Activated CD8-positive, alpha-beta memory T cell treated with anti-CD3 and anti-CD28 coated beads, Interleukin-2, amount 50 U/mL, for 1 hour (primary cell): ENCODE data around the gene LIMS2.

Source experiments
- DNase-seq: peaks from one replicate; pipeline ENCODE4 v3.0.0-alpha.2; 2020; ENCODE audit errors: extremely low read depth

The LIMS2 gene

DNA sequence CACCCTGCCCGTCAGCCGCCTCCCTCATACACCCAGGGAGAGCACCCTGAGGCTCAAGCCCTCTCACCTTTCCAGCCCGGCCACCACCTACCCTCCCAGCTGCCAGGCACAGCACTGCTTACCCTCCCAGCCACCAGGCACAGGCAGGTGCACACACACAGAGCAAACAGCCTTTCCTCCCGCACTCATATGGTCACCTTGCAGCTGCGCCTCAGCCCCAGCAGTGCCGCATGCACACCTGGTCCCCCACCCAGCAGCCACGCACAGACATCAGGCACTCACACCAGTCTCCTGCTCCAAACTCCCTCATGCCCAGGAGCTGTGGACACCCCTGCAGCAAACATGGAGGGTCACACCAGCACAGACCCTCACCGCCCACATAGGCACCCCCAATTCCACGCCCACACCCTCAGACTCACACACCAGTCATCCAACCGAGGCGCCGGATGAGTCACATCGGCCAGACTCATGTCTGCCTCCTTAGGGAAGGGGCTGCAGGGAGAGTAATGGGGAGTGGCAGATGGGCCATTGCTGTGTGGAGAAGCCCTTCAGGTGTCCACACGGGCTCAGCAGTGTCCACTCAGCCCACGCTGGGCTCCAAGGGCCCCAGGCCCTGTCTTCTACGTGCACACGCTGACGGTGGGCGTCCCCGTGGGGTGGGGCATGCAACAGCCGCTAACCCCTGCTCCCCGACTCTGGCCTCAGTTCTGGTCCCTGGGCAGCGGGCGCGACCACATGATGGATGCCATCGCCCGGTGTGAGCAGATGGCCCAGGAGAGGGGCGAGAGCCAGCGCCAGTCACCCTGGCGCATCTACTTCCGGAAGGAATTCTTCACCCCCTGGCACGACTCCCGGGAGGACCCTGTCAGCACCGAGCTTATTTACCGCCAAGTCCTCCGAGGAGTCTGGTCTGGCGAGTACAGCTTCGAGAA is 51.7 kb downstream of the LIMS2 start:
- DNase-seq: no peak

DNA sequence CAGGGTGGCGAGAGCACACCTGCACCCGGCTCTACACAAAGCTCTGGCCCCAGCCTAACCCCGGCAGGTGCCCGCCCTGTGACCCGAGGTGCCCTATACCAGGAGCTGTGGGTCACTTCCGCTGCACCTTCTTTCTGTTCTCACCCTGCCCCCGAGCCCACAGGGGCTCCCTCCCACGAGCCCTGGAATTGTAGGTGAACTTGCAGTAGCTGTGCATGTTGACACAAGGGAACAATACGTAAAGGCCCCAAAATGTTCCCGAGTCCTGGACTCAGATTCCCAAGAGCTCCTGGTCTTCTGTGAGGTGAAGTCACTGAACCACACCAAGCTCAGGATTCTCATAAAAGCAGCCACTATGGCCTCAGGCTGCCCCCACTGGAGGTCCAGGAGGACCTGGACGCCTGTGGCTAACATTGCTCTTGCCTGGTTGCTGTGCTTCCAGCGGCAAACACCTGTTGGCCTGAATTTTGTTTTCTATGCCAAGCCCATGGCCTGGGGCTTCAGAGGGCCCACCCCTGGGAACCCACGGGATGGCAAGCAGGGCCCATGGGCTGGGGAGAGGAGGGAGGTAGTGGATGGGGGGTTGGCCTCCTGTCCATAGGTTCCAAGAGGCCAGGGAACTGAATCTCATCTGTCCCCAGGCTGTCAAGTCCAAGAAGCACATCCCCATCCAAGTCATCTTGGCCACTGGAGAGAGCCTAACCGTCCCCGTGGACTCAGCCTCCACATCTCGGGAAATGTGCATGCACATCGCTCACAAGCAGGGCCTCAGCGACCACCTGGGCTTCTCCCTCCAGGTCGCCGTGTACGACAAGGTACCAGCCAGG is 52.6 kb downstream of the LIMS2 start:
- no peak for DNase-seq

DNA sequence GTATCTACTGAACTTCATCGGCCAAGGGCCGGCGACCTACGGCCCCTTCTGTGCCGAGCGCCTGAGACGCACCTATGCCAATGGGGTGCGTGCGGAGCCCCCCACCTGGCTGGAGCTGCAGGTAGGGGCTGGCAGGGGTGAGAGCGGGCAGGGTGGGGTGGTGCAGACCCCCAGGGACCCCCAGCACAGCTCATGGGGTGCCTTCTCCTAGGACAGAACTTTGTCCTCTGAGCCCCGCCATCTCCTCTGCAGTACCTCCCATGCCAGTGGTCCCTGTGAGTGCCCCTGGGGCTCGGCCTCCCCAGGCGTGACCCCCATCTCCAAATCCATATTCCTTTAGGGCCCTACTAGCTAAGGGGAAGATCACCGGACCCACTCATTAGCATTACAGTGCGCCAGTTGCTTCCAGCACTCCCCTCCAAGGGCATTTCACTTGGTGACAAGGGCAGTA is 53.3 kb downstream of the LIMS2 start:
- DNase-seq: no peak

DNA sequence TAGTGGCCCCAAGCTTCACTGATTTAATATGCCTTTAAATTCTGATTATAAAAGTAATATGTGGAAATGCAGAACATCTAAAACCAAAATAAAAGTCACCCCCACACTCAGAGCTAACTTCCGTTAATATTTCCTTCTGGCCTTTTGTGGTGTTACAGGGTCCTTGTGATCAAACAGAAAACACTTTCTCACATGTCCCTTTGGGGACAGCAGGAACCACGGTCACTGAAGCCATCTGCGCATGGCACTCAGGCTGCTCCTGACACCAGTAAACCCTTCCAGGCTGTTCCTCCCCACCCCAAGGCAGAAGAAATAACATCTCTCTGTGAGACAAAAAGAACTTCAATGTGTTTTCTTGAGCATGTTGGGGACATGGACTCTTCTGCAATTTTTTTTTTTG is 54.5 kb downstream of the LIMS2 start:
- no peak for DNase-seq

DNA sequence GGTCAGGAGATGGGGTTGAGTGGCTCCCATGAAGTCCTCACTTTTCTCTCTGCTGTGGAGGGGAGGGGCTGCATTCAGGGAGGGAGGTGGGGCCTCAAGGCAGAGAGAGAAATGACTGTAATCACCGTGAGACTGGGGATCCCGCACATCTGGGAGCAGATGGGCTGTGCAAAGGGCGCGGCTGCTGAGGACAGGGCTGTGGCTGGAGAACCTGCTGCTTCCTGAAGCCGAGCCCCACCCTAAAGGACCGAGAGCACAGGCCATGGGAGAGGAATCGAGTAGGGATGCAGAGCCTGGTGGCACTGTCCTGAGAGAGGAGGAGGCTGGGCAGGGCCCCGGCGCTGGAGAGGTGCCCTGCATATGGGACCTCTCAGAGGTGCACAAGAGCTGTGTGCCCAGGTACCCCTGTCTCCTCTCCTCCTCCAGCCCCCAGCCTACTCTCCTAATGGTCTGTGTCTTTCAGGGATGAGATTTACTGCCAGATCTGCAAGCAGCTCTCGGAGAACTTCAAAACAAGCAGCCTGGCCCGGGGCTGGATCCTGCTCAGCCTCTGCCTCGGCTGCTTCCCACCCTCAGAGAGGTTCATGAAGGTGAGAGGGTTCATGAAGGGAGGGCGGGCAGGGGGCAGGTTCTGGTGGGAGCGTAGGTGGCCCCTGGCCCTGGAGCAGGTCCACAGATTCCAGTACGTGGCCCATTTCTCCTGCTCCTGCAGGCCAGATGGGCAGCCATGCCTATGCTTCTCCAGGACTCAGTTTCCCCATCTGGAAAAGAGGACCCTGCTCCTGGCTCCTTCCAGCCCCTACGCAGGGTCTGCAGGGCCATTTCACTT is 55.2 kb downstream of the LIMS2 start:
- DNase-seq: no peak

DNA sequence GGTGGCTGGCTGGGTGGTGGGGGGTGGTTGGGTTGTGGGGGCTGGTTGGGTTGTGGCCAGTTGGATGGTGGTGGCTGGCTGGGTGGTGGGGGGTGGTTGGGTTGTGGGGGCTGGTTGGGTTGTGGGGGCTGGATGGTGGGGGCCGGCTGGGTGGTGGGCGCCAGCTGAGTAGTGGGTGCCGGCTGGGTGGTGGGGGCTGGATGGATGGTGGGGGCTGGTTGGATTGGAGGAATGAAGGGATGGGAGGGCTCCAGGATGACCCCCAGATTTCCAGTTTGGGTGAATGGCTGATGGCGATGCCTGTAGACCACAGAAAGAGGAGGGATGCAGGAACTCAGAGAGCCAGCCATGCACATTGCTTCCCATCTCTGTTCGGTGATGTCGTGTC is 56.1 kb downstream of the LIMS2 start:
- no peak for DNase-seq

DNA sequence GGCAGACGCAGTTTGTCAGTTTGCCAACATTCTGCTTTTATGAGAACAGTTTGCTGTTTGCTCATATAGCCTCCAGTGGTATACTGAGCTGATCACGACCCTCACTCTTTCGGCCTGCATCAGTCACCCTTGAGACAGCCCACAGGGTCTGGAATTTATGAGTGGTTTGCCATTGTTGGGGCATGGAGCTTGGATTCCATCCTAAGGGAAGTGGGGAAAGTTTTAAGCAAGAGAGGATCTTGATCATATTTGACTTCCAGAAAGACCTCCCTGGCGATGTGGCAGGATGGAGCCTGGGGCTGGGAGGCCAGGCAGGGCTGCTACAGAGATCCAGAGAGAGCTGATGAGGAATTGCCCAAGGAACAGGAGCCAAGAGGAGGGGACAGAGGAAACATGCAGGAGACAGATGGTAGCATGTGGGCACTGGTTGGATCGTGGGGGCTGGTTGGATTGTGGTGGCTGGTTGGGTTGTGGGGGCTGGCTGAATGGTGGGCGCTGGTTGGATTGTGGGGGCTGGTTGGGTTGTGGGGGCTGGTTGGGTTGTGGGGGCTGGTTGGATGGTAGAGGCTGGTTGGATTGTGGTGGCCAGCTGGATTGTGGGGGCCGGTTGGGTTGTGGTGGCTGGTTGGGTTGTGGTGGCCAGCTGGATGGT is 56.7 kb downstream of the LIMS2 start:
- DNase-seq: no peak

DNA sequence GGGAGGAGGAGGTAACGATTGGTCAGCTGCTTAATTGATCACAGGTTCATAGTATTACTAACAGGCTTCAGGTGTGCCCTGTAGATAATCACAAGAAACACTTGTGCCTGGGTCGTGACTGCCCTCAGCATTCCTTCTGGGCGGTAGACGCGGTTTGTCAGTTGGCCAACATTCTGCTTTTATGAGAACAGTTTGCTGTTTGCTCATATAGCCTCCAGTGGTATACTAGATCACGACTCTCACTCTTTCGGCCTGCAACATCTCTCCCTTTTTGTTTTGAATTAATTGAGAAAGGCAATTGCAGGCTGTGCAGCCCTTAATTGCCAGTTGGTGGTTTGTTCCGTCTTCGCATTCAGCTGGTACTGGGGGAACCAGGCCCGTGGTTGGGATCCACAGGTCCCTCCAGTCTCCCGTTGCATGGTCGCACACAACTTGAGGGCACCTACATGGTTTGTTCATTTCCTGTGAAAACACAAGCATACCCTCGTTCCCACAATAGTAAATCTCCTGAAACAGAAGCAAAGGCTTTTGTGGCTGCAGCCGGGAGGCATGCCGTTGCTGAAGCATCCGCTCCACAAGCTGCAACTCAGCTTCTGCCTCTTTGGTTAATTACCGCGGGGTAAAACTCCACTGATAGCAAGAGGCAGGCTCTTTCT is 59.7 kb downstream of the LIMS2 start:
- DNase-seq: no peak

DNA sequence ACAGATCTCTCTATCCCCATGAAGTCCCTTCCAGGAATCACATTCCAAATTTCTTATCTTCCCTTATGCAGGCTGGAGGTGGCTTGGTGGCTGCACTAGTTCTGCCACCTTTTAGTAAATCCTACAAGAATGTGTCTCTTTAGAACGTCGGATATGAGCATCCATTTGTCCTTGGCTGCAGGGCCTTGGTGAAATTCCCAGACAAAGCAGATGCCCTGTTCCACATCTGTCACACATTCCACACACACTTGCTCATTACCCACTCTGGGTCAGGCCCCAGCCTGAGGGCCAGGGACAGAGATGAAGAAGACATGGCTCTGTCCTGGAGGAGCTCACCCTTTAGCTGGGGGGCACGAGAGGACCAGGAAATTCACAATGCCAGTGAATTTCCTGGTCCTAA is 60.6 kb downstream of the LIMS2 start:
- DNase-seq: no peak

DNA sequence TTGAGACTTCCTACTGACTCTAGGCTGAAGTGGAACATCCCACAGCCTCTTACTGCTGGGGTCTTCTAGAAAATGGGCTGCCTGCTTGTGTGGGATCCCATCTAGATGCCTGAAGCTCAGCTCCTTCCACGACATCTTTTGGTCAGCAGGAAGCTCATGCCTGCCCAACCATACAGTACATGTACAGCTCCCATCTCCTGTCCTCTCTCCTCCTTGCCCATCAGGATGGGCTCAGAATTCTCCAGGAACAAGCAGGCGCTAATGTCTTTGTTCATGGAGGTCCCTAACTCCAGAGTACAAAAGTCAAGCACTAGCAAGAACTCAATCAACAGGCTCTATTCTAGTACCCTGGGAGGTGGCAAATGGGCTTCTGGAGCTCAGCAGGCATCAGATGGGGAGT is 61.1 kb downstream of the LIMS2 start:
- DNase-seq: no peak

DNA sequence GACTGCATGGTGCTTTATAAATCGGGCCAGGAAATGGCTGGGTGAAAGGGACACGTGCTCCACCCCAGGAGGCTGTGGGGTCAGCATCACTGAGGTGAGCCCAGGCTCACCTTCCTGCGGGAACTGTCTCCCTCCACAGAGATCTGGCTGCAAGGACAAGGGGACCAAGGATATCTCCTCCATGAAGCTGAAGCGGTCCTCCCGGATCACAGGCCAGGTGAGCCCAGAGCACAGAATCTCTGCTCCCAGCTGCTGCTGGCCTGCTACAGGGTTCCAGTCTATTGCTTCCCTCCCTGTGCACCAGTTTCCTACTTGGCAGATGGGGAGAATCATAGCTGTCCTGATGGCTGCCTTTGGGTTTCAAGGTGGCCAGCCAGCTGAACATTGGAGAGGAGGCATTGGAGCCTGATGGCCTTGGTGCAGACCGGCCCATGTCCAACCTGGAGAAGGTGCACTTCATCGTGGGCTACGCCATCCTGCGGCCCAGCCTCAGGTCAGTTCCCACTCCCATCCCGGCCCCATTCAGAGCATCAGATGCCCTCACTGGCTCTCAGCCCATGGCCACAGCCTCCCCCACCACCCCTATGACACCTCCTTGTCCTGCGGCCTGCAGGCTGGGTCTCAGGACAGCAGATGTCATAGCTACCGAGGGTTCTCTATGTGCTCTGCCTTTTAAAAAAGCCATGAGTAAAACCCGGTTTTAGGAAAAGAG is 63.1 kb downstream of the LIMS2 start:
- DNase-seq: no peak

DNA sequence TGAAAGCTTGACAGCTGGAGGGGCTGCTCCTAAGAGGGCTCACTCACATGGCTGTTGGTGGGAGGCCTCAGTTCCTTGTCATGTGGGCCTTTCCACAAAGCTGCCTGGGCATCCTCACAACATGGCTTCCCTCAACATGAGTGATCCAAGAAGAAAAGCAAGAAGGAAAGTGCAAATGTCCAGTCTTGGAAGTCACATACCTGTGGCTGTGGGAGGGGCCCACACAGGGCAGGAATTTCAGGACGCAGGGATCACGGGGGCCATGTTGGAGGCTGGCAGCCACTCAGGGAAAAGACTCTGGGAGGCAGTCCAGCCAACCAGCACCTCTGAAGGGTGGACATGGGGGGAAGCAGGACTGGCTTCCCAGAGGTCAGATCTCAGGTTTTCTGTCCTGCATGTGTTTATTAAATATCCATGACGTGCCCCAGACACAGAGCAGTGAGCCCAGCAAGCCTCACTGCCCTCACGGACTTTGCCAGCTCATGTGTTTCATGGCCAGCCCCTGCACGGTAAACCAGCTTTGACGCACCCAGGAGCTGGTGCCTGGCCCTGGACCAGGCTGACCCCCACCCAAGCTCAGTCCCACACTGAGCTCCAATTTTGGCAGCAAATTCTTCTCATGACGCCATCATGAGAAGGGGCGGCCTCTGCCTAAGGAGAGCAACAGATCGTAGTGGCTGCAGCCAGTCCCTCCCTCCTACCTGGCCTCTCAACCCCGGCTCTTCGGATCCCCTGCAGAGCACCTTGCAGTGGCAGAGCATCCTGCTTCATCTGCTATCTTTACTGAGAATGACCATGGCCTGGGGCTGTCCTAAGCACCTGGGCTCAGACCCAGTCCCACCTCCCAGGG is 64.0 kb downstream of the LIMS2 start:
- no peak for DNase-seq

DNA sequence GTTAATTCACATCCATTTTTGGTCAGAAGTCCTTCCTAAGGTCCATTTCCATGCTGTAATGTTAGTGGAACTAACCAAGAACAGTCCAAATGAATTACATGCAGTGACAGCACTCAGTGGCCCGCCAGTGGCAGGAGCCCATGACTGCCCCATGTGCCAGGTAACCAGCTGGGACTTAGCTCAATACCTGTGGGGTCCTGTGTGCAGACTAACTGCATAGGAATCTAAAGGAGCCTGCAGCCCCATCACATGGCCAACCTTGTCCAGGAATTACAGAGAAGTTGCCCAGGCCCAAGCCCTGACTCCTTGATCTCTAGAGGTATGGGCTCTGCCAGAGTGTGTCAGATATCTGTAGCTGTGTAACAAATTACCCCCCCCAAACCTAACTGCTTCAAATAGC is 64.8 kb downstream of the LIMS2 start:
- DNase-seq: no peak

DNA sequence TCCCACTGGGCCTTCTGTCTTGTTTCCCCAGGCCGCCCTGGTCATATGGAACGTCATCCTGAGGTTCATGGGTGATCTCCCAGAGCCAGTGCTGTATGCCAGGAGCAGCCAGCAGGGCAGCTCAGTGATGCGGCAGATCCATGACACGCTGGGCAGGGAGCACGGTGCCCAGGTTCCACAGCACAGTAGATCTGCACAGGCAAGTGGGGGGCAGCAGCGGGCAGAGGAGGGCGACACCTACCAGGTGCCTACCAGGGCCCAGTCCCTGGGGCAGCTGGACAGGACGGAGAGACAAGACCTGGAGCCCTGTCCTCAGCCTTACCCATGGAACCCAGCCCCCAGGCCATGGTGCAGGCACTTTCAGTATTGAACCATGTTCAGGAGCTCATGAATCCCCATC is 65.5 kb downstream of the LIMS2 start:
- DNase-seq: no peak

DNA sequence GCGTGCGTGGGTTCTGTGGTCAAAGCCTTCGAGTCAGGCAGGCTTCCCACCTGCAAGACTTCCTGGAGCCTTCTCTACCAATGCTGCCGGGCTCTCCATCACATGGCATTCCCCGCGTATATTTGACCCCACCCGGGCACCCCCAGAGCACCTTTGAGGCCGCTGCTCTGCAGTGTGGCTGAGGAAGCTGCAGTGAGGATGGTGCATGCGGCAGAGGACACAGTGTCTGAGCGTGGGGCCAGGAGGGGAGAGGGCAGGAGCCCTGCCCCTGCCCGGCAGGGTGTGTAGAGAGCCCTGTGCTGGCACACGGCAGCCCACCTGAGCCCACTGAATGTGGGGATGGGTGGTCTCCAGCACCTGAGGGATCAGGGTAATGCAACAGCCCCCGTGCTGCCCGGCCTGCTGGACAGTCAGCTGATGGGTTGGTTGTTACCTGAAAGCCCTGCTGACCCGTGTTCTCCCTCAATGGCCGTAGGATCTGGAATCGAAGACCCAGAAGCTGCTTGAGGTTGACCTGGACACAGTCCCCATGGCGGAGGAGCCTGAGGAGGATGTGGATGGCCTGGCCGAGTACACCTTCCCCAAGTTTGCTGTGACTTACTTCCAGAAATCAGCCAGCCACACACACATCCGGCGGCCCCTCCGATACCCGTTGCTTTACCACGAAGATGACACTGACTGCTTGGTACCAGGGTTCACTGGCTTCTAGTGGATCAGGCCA is 66.1 kb downstream of the LIMS2 start:
- no peak for DNase-seq

DNA sequence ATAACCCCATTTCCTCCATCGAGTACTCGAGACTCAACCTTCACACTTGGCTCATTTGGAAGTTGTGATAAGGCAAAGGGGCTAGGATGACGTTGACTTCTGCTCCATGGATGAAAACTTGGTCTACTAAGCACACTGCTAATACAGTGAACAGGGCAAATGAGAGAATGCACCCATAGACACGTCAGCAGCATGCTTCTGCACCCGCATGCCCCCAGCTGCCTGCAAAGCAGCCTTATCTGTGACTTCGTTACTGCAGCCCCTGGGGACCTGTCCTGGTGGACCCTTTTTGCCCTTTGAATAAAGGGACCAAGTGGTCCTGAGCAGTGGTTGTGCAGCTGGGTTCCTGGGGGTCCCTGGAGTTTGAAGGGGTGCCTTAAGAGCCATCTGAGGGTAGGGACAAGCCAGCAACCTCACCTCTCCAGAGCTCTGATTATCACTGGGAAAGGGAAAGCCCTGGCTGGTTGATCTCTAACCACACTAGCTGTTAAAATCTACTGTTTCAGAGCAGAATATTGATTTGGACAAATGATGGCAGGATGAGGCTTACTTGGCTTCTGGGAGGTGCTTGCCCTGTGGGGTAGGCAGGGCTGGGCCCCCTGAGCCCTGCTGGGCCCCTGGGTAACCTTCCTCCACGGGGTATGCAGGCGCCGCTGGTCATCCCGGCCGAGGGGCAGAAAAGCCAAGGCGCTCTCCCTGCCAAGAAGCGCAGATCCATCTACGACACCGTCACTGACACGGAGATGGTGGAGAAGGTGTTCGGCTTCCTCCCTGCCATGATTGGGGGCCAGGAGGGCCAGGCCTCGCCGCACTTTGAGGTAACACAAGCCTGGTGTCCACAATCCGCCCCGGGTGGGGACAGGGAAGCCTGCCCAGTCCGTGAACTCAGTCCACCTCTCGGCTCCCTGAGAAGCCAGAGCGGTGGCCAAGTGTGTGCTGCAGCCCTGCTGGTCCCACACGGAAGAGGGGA is 67.0 kb downstream of the LIMS2 start:
- DNase-seq: no peak

DNA sequence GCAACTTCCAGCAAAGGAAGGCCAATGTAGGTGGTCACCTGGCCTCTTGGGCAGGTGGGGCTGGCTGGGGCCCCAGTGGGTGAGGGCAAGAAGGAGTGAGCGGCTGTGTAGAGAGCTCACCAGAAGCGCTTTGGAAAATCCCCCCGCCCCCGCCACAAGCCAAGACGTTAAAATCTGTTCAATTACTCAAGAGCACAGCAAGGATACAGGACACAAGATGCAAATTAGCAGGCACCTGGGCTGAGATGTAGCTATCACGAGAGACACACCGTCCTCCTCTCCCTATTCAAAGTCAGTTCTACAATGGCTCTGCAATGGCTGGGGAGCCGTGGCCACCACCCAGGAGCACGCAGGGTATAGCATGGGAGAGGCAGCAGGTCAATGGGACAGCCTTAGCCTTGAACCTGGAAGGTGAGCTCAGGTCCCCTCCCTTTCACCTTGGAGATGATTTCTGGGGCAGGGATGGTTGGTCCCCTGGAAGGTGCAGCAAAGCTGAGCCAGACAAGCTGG is 67.9 kb downstream of the LIMS2 start:
- no peak for DNase-seq
